Activated gamma-delta T cell (primary cell): Measurements from ENCODE around the gene SAMD4A.

Experiments used
- DNase-seq: peaks from one replicate; lab custom pipeline; 2025; lab: John Stamatoyannopoulos, UW

Gene SAMD4A

DNA sequence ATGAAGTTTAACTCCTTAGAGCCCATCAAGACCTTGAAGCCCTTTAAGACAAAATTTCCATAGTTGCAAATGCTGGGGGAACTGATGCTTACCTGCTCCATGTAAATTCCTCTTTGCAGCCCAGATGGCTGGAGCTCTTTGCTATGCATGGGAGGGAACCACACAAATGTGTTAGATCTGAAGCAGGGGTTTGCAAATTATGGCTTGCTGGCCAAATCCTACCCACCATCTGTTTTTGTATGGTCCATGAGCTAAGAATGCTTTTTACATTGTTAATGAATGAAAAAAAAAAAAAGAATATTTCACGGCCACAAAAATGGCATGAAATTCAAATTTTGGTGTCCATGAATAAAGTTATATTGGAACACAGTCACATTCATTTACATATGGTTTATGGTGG, 261.1 kb downstream of the SAMD4A start:
- no peak for DNase-seq

DNA sequence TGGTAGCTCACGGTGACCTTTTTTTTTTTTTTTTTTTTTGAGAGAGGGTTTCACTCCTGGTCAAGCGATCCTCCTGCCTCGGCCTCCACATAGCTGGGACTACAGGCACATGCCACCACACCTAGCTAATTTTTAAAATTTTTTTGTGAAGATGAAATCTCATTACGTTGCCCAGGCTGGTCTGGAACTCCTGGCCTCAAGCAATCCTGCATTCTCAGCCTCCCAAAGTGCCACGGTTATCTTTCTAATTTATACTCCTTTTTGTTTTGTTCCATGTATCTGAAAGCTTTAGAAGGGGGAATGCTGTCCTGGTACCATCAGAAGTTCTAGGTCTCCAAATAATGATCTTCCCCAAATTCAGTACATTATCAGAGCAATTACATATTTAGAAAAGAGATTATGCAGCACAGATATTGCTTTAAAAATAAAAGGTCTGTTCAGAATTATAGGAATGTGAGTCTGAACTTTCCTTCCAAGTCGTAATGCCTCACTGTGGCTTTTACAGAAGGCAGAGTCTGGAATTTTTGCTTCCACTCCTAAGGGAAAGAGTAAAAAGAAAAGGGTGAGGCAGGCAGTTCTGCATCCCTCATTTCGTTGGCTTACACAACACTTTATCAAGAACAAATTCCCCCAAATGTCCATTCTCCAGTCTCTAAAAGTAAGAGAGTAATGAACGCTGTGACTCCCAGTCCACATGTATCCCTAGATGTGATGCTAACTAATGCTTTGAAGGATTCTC, 262.7 kb downstream of the SAMD4A start:
- no peak for DNase-seq

- no peak for DNase-seq
These were observed 263.7 kb downstream of the SAMD4A start for GRCh38 chr14:54830650-54831049.

DNA sequence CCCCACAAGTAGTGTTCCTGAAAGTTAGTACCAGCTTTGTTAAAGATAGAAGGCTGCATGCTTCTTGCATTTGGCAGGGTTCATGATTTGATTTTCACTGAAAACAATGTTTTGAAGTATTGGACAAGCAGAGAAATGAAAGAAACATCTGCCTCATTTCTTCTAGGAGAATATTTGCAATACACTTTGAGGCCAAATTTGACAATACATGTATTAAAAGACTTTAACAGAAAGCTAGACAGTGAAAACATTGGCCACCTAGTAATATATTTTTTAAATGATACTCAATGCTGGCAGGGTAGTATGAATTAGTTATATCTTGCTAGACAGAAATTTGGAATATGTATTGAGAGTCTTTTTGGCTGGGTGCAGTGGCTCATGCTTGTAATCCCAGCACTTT, 267.2 kb downstream of the SAMD4A start:
- DNase-seq = no peak

DNA sequence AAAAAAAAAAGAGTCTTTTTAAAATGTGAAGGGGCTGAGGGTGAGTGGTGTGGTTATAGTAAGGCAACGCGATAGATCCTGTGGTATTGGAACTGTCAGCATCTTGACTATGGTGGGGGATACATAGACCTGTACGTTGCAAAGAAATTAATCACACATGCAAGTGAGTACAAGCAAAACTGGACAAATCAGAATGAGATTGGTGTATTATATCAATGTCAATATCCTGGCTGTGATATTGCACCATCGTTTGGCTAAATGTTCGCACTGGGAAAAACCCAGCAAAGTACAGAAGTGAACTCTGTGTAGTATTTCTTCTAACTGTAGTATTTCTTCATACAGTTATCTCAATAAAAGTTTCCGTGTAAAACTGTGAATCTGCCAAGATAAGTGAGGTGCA, 267.8 kb downstream of the SAMD4A start:
- no peak for DNase-seq

DNA sequence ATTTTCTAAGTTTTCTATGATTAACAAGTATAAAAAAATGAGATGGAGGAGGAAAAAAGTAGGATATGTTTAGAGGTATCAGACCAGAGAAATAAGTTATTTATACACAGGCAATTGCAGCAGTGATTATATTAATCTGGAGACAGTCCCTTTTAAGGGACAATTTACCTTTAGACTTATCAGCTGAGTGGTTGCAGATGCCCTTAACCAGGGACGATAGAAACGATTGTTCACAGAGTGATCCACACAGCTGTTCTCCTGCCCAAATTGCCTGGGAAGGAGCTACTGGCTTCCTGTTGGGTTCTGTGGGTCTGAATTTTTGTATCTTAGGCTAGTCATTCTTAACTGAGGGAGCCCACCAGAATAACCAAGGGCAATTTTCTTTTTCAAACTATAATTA, 269.3 kb downstream of the SAMD4A start:
- no peak for DNase-seq

DNA sequence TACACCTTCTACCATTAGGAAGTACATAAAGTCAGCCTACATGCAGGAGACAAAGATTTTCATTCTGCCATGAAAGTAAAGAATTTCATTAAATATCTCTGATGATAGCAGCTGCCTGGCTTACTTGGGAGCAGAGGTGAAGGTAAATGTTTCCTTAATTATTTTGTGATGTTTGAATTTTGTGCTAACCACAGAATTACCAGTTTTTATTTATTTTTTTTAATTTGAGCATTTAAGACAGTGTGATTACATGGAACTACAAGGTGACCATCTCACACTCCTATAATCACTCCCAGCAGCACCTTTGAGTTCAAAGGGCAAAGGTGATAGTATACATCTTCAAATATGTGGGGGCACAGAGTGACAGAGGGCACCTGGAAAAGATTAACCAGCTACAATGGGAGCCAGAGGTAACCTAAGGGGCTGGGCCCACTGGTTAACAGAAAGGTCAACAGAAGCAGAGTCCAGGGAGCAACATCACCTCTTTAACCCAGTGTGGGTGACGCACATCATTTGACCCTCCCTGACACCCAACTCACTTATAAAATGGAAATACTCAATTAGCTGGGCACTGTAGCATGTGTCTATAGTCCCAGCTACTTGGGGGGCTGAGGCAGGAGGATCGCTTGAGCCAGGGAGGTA, 270.7 kb downstream of the SAMD4A start:
- no peak for DNase-seq

DNA sequence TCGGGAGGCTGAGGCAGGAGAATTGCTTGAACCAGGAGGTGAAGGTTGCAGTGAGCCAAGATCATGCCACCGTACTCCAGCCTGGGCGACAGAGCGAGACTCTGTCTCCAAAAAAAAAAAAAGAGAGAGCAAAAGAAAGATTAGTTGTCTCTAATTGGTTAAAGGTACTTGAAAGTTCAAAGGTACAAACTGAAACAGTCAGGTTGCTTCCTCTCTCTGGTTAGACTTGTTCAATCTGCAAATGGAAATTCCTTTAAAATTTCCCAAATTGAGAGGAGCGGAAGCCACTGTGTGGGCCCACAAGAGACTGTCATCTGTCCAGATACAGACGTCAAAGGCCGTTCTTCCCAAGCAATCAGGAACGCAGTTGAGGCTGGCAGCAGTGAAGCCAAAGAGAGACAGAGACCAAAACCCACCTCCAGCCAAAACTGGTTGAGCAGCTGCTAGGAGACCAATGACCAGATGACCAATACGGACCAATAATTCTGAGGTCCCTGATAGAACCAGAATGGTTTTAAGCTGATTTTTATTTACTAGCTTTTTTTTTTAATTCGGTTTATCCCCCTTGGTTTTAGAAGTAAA, 272.1 kb downstream of the SAMD4A start:
- no peak for DNase-seq

DNA sequence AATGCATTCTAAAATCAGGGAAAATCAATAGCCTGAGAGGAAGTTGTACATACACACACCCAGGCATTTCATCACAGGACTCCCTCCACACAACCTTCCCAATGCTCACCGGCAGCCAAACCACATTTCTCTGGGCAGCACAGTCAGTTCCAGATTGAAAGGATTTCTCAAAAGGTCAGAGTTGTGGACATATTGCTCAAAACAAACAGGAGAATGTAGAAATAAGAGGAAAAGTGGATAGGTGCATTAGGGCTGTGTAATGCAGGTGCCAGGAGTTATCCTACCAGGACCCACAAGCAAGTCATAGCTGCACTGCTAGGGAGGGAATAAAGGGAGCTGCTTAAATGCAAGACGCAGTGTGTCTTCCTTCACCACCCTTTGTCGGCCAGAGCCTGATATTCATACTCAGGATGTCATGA, 272.8 kb downstream of the SAMD4A start:
- no peak for DNase-seq

DNA sequence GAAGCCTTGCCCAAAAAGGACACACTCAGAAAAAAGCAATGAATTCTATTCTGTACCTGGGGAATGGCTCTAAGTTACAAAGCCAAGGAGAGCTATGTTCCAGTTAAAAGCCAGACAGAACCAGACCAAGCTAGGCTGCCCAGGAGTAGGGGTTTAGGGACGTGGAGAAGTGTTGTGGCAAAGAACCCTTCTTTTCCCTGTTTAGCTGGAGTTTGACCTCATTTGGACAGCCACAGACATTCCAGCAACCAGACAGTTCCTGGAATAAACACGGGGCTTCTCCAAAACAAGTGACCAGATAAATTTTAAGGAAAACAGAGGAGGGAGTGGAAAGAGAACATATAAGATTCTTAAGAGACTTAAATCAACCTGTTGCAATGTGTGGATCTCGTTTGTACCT, 273.4 kb downstream of the SAMD4A start:
- no peak for DNase-seq

- DNase-seq = no peak
These were observed 273.9 kb downstream of the SAMD4A start for GRCh38 chr14:54840798-54841197.
